ENCODE results near the gene RABGAP1L. TPM values are rescaled to one million over a fixed set of nuclear protein-coding genes. Genes with fewer than 3 reads are reported as not detected.

The RABGAP1L gene
- total and polyA plus RNA-seq, 2 of the 4 experiments (the other 2 are of a cell fraction): 7.9 to 26.7 TPM

- no peak overlapping the region for H3K56ac ChIP-seq (ENCODE audit: extremely low read depth, insufficient read depth, low read length)
- intact Hi-C loops (cut with micrococcal nuclease) (no loop called here), dilution Hi-C loops (cut with HindIII; ENCODE audit: low sequenced_read_pairs, unreplicated experiment) (no loop called here), in situ Hi-C loops (cut with MboI; ENCODE audit: low sequenced_read_pairs) (no loop called here)
- ChIA-PET POLR2A (ENCODE audit: unreplicated experiment) (no interaction called here), CTCF (no interaction called here)
- H3K14ac ChIP-seq (replicated peaks; ENCODE audit: low read depth, low read length): no peak overlapping the region
- H3K4me3 ChIP-seq (ENCODE audit: insufficient read depth, low read depth, low read length): no peak overlapping the region
- H3K4me1 ChIP-seq (ENCODE audit: control insufficient read depth, insufficient read depth, low read length): no peaks in the 10 kb centered on the region
- no peaks in the 10 kb centered on the region for H3K36me3 ChIP-seq (ENCODE audit: control insufficient read depth, insufficient read depth, low read length)
- H2AK9ac ChIP-seq (replicated peaks; ENCODE audit: low read depth, low read length, poor library complexity): no peak overlapping the region
- H3K9me1 ChIP-seq (ENCODE audit: insufficient read depth, low read length): no peaks in the 10 kb centered on the region
- no peak overlapping the region for H3K4ac ChIP-seq (ENCODE audit: low read depth, low read length)
- no peak overlapping the region for H2AK5ac ChIP-seq (ENCODE audit: low read depth, low read length)
- H3K27me3 ChIP-seq (ENCODE audit: control insufficient read depth, insufficient read depth, low read length): no peaks in the 10 kb centered on the region
- no peak overlapping the region for H2BK5ac ChIP-seq (ENCODE audit: low read depth, low read length, poor library complexity, severe bottlenecking)
- H2BK15ac ChIP-seq (ENCODE audit: low read depth, low read length): no peak overlapping the region
- no peak overlapping the region for H3K4me2 ChIP-seq (ENCODE audit: low read depth, low read length)
- no peak overlapping the region for H3K27ac ChIP-seq (ENCODE audit: insufficient read depth, low read length)
- no CpG with 5 or more reads among the region's 2 CpGs for WGBS, 2 experiments (ENCODE audit: extremely low coverage in 2 of 2, insufficient read length in 1 of 2)
- no peaks in the 10 kb centered on the region for H3K79me1 ChIP-seq (ENCODE audit: low read depth in 1 of 2, low read length in 2 of 2)
- no peak overlapping the region for H2BK20ac ChIP-seq (ENCODE audit: low read depth, low read length)
- H4K5ac ChIP-seq (ENCODE audit: low read depth, low read length): no peak overlapping the region
- no peak overlapping the region for H3K9ac ChIP-seq (ENCODE audit: low read depth, low read length)
- no peak for DNase-seq
- H3K9me3 ChIP-seq (ENCODE audit: control insufficient read depth, insufficient read depth, low read length): no peaks in the 10 kb centered on the region
- H2BK120ac ChIP-seq (ENCODE audit: low read depth, low read length): no peak overlapping the region
- H2AFZ ChIP-seq (replicated peaks; ENCODE audit: low read length, poor library complexity): no peak overlapping the region
- H4K20me1 ChIP-seq (ENCODE audit: insufficient read depth, low read length): no peaks in the 10 kb centered on the region
- H3K23ac ChIP-seq (ENCODE audit: low read depth, low read length): no peak overlapping the region
- no peak overlapping the region for H3K18ac ChIP-seq (ENCODE audit: low read depth, low read length)
- no peak for ATAC-seq (ENCODE audit: low read depth)
- H4K8ac ChIP-seq (ENCODE audit: low read depth in 2 of 2, low read length in 2 of 2): no peak overlapping the region
- no peak for TF ChIP-seq SMC3 (IDR thresholded peaks at IDR 0.05; ENCODE audit: low read depth, low read length)
- TF ChIP-seq CEBPB (IDR thresholded peaks at IDR 0.05; ENCODE audit: low read depth, low read length): no peak
- no peak for TF ChIP-seq CTCF (conservative IDR thresholded peaks at IDR 0.05; ENCODE audit: low read depth, low read length)
- TF ChIP-seq RAD21 (IDR thresholded peaks at IDR 0.05; ENCODE audit: low read length): no peak
- no peak for TF ChIP-seq RFX5 (IDR thresholded peaks at IDR 0.05; ENCODE audit: low read depth, low read length)
- TF ChIP-seq CHD1 (IDR thresholded peaks at IDR 0.05; ENCODE audit: low read depth, low read length): no peak
- no peak for TF ChIP-seq NFE2L2 (IDR thresholded peaks at IDR 0.05; ENCODE audit: low read depth, low read length)
- TF ChIP-seq BHLHE40 (IDR thresholded peaks at IDR 0.05; ENCODE audit: low read depth, low read length): no peak
- TF ChIP-seq RCOR1 (IDR thresholded peaks at IDR 0.05; ENCODE audit: insufficient replicate concordance, low read length): no peak
- TF ChIP-seq MAZ (IDR thresholded peaks at IDR 0.05; ENCODE audit: borderline replicate concordance, low read depth, low read length): no peak
- TF ChIP-seq POLR2A (IDR thresholded peaks at IDR 0.05; ENCODE audit: low read depth, low read length): no peak
- BruUV-seq (replicated peaks): no TSS peak
- no peak overlapping the region for H4K91ac ChIP-seq (ENCODE audit: insufficient read depth, low read depth, low read length)
These were observed 512.5 kb downstream of the RABGAP1L start for GRCh38 chr1:174671826-174672225.
